NCI-H774 (cell line): ENCODE data around the gene ANXA2.
A peak's percentile ranks its signal among the peaks of the same experiment; 100 is the strongest.

Source experiments
- DNase-seq: peaks from one replicate; lab custom pipeline; 2025; lab: John Stamatoyannopoulos, UW

Gene ANXA2

DNA sequence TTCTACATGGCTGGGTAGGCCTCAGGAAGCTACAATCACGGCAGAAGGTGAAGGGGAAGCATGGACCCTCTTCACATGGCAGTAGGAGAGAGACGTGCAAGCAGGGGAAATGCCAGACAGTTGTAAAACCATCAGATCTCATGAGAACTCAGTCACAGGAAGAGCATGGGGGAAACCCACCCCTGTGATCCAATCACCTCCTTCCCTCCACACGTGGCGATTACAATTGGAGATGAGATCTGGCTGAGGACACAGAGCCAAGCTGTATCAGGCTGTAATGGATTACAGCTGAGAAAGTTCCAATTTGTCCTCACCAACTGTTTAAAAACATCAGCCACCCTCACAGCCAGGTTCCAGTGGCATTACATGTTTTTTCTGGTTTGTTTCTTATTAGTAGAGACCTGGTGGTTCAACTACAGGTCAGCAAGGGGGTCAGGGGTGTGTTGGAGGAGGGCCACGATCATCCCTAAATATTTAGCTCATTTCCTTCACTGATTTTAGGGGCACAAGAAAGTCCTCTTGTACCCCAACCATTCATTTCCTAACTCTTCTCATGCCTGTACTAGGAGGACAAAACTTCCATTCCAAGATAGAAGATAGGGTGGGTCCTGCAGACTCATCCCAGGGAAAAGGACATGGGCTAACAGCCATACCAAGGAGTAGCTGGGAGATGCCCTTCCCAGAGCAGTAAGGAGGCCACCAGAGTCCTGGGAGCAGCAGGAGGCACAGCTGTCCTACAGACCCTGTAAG is 54.4 kb downstream of the ANXA2 start:
- no peak for DNase-seq

DNA sequence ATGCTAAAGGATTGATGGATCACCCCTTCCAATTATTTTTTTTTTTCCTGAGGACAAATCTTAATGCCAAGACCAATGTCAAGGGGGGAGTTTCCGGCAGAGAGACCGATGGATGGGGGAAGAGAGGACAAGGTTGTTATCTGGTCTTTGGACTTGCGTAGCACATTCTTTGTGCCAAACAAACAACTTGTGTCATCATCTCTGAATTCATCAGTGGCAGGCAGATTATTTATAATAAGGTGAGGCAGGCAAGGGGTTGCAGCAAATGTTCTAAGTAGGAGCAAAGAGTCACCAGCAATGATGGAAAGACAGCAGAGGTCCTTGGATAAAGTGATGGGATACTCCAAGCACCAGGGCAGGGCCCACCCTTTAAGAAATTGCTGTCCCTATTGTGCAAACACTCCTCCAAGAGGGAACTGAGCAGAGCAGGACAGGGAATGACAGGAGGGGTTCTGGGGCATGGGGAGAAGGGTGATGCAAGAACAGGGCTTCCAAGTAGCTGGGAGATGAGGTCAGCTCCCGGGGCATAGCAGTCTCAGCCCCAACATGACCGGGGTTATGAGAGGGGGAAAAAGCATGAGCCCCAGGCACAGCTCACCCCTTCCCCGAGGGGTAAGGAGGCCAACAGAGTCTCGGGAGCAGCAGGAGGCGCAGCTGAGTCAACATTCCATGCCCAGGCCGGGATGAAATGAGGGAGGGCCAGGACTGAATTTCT is 57.4 kb downstream of the ANXA2 start:
- no peak for DNase-seq

DNA sequence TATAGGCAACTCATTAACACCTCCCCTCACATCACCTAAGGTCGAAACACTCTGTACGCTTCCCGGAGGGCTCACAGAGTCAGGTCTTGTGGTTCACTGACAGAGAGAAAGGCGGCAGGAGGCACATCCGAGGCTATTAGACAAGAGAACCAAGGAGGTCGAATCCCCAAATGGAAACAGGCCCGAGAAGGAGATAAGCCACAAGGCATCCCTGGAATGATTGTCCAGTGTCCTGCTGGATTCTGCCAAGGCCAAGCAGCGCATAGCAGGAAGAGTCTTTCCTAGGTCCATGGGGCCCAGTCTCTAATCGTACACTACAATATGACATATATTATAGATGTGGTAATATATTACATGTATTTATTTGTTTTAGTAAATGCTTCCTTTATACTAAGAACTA is 58.5 kb downstream of the ANXA2 start:
- no peak for DNase-seq

DNA sequence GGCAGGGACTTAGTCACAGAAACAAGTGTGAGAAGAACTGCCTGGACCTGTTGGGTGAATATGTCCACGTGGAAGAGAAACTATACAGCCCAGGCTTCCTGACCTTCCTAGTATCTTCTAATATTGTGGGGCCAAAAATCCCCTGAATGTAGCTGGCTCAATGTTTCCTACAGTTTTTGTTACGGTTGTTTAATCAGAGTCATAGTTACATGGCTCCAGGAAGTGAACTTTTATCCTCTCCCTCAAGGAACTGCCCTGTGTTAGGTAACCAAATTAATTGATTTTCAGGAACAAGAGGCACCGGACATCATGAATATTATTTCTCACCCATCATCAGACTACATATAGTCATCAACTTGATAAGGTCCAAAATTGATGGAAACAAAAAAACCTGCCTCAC is 59.0 kb downstream of the ANXA2 start:
- no peak for DNase-seq

DNA sequence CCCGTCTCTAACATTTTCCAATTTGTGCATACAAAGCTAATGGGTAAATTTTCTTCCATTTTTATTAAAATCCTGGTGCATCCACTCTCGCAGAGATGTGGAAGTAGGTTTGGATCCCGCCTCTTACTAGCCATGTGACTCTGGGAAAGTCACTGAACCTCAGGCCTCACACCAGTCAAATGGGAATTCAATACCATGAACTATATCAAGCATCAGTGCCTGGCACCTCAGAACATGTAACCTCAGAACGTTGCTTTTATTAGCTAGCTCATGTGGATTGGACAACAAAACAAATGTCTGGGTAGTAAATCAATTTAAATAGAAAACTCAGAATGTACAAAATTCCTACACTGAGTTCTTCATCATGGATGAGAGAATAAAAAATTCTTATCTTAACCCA is 60.7 kb downstream of the ANXA2 start:
- DNase-seq: no peak

DNA sequence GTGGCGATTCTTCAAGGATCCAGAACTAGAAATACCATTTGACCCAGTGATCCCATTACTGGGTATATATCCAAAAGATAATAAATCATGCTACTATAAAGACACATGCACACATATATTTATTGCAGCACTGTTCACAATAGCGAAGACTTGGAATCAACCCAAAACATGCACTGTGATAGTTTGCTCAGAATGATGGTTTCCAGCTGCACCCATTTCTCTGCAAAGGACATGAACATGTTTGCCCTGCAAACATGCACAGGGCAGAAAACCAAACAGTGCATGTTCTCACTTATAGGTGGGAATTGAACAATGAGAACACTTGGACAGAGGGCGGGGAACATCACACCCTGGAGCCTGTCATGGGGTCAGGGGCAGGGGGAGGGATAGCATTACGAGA is 62.5 kb downstream of the ANXA2 start:
- DNase-seq: peak; percentile 66

DNA sequence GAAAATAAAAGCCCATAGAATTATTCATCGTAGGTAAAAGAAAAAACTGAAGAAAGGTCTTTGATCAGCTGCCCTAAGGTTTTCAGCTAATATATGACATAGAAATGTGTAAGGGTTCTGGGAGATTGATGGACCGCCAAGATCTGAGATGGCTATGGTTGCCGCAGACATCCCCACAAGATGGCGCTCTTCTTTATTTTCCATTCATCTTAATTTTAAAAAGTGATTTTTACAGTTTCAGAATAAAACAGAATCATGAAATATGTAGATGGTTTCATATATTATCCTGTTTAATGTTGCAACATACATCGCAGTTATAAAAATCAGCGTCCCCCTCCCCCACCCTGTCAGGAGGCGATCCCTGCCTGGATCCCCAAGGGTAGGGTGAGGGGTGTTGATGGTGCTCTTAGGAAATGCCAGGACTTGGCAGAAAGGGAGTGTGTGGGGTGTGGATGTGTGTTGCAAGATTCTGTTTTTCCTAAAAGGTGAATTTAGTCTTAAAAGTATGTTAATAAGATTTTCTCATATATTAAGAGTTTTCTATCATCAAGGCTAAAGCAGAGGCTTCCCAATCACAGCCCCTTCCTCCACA is 68.8 kb downstream of the ANXA2 start:
- no peak for DNase-seq

DNA sequence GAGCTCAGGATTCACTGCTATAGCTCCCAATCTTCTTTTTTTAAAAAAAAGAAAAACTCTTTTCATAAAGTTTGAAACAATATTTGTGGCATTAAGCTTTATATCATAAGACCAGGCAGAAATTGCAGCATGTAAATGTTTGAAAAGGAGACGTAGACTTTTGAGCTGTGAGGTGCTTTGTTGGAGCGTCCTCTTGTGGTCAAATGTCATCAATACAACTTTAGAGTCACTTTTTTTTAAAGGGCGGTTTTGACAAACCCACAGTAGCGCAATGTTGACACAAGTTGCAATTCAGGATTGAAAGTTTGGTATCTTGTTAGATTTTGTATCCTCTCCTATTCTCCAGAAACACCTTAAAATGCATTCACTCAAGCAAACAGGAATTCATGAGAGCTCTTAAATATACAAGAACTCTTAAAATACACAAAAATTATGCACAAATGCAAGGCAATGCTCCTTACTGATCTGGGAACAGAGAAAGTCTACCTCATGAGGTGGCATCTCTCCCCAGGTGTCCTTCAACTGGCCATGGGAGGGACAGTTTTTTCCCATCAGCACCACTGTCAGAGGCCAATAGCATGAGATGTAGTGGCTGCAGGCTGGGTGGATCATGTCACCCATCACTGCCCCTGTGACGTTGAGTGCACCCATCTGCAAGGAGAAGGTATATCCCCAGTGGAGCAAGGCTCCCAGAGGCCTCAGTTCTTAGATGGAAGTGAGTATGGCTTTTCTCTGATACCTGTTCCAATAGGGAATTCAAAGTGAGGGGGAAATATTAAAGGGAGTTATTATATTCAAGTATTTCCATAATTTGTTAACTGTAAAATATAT is 70.7 kb downstream of the ANXA2 start:
- peak; percentile 34 for DNase-seq

DNA sequence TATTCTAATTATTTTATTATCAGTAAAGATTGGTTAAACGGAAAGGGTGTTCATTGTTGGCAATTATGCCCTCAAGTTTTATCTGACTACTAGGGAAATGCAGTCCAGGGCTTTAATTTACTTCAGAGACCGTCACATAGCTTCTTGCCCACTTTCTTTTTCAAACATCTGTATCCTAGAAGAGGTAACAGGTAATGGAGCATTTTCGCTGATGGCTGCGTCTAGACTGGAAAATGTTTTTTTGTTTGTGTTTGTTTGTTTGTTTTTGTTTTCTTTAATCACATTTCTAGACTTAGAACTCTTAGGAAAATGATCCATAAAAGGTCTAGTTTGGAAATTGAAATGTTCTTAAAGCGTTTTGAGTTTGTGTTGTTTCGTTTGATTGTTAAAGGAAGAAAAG is 71.4 kb downstream of the ANXA2 start:
- no peak for DNase-seq

DNA sequence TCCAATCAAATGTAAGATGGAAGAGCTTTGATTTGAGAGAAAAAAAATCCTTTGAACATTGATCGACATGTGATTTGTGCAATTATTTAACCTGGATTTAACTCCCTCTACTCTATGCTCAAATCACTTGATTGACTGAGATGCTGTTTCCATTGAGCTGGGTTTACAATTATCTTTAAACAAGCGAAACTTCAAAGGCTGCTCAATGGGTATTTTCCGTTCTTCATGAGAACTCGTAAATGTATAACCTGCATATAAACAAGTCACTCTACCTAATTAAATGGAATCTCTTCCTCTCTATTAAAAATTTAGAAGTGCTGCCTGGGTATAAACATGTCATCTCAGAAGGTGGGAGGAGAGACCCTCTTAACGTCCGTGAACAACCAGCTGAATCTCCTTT is 71.9 kb downstream of the ANXA2 start:
- DNase-seq: no peak

DNA sequence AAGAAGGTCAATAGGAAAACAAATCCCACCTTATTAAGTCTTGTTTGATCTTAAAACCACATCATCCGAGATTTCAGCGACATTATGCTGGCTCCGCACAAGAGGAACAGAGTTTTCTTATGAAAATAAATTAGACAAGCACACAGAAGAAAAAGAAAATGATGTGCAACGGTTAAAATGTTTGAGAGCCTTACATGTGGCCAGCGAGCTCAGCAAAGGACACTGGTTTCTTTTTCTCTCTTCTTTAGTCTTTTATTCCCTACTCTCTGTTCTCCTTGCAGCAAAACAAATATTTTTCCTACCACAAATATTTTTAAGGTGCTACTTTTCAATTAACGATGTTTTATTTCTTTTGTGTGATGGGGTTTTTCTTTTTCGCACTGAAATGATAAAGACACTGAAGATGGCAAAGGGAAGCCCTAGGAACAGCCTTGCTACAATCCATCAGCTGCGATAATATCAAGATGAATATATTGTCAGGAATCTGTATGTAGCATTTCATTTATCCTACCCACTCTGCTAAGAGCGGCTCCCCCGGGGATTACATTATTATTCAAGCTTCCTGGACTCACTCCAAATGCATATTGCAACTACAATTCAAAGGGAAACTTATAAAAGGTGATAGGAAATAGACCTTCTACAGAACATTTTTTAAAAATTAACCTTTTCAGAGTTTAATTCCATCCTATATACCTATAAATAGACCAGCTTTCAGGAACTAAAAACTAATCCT is 72.9 kb downstream of the ANXA2 start:
- no peak for DNase-seq

DNA sequence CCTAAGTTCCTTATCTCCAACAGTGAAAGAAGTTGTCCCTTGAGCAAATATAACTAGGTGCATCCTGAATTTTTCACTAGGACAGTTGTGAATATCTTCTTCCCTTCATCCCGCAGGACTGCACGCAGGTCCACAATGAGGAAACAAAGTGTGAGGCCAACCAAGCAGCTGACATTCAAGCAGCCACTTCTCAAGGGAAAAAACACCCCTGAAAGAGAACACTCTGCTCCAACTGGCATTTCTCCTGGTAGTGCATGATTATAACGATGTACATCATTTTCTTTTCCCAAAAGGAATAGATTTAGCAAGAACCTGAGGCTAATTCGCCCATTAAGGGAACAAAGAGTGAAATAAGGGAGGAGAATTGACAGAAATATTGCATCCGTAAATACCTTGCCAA is 74.5 kb downstream of the ANXA2 start:
- no peak for DNase-seq

DNA sequence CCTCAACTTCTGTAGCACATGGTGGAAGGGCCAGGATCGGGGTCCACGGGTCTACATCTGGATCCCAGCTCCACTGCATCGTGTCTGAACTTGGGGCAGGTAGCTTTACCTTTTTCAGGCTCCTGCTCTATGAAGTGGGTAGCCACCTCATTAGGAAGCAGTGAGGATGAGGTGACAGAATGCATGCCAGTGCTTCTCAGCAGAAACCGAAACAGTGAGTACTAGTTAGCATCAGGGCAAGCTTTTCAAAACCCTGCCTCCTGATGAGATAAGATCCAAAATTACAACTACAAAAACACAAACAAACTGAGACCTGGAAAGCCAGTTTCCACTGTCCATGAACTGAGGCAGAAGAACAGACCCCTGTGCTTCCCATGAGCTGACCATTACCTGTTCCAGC is 77.4 kb downstream of the ANXA2 start:
- DNase-seq: no peak

DNA sequence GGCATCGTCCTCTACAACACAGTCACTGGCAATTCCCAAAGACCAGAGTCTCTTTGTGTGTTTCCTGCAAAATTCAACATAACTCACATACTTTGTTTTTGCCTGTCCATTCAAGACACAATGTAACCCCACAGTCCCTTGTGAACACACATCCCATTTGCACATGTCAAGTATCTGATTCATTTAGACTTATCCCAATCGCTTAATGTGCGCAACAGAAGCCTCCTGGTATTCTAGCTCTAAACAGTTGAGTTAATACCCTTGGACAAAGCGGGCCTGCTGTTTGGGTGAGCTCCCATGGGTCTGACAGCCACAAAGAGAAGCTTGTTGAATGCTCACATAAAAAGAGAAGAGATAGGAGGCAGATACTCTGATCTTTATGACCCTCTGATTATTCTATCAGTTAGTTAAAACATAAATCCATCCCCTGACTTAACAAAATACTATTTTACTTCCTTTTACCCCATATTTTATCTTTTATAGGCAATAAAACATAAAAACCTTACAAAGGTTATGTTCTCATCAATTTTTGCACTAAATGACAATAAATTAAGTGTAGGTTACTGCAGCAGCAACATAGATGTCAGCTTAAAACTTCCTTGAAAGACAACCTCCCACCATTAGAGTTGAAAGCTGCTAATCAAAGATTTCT is 79.4 kb downstream of the ANXA2 start:
- DNase-seq: no peak

DNA sequence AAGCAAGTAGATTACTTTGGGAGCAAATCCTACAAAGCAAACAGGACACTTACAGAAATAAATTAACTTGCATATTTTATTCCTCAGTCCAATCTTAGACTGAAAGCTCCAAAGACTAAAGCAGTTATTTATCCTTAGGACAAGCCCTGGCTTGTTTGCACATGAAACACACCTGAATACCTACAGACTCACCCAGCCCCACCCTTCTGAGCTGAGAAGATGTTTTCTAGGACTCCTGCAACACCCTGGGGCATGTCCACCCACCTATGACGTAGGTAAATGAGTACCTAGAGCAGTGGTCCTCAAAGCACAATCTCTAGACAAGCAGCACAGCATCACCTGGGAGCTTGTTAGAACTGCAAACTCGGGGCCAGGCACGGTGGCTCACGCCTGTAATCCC is 80.8 kb downstream of the ANXA2 start:
- no peak for DNase-seq

DNA sequence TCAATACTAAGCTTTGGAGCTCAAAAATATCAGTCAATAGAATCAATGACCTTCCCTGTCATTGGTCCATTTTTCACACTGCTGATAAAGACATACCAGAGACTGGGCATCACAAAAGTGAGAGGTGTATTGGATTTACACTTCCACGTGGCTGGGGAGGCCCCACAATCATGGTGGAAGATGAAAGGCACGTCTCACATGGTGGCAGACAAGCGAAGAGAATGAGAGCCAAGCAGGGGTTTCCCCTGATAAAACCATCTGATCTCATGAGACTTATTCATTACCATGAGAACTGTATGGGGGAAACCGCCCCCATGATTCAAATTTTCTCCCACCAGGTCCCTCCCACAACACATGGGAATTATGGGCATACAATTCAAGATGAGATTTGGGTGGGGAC is 81.9 kb downstream of the ANXA2 start:
- DNase-seq: no peak

DNA sequence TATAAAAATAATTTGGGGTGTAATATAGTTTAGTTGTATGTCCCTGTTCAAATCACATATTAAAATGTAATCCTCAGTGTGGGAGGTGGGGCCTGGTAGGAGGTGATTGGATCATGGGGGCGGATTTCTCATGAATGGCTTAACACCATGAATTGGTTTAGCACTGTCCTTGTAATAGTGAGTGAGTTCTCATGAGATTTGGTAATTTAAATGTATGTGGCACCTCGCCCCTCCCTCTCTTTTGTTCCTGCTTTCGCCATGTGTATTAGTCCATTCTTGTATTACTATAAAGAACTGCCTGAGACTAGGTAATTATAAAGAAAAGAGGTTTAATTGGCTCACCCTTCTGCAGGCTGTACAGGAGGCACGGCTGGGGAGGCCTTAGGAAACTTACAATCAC is 83.9 kb downstream of the ANXA2 start:
- DNase-seq: no peak

DNA sequence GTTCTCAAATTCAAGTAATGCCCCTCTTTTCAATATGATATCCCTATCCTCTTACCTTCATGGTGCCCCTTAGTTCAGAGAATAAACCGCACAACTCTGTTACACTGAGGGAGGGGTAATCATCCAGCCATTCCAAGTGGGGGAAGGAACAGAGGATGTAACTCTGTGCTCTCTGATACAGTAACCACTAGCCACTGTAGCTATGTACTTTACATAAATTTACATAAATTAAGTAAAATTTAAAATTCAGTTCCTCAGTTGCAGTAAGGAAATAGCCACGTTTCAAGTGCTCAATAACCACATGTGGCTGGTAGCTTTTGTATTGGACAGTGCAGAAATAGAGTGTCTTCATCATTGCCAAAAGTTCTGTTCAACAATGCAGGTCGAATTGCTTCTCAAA is 90.8 kb downstream of the ANXA2 start:
- DNase-seq: no peak

DNA sequence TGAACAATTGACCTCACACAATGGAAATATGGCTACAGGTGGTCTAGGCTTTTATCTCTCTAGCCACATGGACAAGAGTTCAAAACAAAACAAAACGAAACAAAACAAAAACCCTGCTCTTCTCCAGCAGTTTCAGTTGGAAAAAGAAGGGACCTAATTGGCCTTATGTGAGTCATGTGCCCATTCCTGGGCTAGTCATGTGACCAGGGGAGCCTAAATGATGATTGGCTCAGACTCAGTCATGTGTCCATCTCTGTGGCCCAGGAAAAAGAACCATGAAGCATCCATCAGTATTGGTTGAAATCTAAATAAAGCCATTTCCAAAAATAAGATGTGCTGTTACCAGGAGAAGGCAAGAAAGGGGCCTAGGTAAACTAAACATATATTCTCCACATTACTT is 96.8 kb downstream of the ANXA2 start:
- peak; percentile 10 for DNase-seq

DNA sequence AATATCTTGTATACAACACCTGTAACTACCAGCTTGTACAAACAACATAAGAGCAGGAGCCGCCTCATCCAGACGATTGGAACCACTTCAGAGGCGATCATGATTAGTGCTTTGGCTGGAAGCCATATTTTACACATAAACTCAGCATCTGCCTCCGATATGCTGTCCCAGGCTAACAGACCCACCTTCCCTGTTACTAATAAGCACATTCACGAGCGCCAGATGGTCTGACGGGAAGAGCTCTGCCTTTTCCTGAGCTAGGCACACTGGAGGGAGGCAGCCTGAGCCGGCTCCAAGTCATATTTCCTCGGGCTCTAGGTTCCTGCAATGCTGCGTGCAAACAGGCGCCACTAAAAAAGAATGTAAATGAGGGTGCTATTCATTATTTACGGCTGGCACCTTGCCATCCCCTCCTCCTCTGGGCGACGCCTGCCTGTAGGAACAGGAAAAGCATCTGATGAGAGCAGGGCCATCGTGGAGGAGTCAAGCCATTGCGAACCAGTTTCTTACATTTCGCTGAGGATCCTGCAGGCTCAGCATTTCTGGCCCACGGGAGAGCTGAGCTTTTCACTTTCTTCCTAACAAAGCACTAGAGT is 98.2 kb downstream of the ANXA2 start:
- DNase-seq: peak; percentile 95
